ENCODE results near the gene C1orf21.

The C1orf21 gene

DNA sequence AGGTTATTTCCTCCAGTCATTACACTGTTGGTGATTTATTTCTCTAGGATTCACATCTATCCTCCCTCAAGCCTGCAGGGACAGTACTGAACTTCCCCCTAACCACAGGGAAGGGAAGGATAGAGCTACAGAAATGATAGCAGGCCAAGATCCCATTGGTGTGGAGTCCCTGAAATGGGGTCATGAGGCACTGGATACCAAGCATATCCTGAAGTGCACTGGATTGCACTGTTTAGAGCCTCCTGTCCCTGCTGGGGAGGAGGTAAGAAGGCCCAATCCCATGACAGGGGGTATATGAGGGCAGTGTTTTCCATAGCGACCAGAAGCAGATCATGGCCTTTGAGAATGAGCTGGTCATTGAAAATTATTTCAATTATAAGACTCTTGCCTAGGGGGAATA, 56.8 kb downstream of the C1orf21 start:
- DNase-seq (ENCODE audit: low read depth in 2 of 2, low spot score in 1 of 2), result no peak

DNA sequence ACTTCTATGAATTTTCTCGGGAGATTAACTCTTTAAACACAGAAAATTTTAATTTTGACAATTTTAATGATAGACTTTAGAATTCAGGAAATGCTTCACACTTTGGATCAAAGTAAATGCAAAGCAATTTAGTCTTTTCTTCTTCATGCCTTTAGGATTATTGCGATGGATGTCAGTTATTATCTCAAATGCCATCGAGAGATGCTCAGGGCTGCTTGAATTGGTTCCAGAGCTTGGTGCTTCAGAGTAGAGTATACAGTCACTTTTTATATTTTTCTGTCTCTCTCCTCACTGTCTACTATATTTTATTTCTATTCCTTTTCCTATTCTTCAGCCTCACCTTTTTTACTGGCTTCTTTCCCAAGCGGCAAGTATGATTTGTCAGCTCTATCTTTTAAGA, 59.2 kb downstream of the C1orf21 start:
- no peak for DNase-seq (ENCODE audit: low read depth in 2 of 2, low spot score in 1 of 2)

DNA sequence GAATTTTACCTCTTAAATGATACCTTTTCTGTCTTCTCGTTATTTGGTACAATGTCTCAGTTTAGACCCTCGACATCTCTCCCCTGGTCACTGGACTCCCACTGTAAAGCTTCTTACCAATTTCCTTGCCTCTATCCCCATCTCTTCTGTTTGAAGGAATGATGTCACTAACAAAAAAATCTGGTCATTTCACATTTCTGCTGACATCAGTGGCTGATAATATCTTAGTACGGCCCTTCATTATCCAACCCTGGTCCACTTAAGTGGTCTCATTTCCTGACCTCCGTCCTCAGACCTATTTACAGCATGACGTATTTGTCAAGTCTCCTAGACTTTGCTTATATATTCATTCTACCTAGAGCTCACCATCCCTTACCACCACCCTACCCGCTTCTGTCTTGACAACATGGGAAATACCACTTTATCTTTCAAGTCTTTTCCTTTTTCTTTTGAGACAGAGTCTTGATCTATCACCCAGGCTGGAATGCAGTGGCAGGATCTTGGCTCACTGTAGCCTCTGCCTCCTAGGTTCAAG, 60.9 kb downstream of the C1orf21 start:
- no peak for DNase-seq (ENCODE audit: low read depth in 2 of 2, low spot score in 1 of 2)

DNA sequence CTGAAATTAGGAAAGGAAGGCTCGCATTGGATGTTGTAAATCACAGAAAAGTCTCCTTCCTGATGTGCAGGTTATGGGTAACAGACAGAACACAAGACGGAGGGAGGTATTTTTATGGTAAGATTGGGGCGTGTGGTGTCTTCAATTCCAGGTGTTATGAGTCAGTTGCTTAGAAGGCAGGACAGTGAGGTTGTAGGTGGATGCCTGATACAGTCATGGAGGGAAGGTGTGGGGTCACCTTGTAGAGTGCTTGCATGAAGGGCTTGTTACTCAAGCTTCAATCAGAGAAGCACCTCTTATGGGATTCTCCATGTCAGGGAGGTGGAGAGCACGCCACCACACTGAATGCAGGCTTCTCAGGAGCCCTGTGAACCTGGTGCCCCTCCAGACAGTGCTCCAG, 63.1 kb downstream of the C1orf21 start:
- DNase-seq (ENCODE audit: low read depth in 2 of 2, low spot score in 1 of 2), result no peak

DNA sequence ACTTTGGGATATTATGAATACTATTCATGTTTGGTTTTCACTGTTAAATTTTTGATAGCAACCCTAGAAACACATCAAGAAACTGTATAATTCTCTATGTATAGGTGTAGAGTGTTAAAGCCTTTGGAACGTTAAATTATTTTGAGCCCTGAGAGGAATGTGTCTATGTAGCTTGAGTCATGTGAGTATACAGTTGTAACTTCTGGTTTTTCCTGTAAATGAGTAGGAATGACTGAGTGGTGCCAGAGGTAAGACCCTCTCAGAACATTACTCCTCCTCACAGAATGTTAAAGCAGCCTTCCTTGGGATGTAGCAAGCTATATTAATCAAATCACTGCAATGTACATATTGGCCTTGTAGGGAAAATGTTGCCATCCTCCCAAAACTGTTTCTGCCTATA, 69.0 kb downstream of the C1orf21 start:
- no peak for DNase-seq (ENCODE audit: low read depth in 2 of 2, low spot score in 1 of 2)

DNA sequence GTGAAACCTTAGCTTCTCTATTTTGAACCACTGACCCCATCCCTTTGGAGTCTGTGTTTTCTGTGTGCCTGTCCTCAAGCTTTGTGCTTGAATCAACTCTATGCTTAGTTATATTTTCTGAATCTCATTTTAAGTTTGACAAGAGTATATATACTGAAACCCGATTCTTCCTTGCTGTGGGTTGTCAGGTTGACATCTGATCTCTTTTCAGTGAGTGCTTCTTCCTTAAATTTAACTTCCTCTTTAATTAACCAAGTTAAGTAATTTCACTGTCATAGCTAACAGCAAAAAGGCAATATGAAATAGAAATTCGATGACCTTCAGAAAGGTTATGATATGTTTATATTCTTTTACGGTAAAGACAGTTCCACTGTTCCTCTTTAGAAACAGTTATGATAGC, 69.4 kb downstream of the C1orf21 start:
- DNase-seq (ENCODE audit: low read depth in 2 of 2, low spot score in 1 of 2), result no peak

DNA sequence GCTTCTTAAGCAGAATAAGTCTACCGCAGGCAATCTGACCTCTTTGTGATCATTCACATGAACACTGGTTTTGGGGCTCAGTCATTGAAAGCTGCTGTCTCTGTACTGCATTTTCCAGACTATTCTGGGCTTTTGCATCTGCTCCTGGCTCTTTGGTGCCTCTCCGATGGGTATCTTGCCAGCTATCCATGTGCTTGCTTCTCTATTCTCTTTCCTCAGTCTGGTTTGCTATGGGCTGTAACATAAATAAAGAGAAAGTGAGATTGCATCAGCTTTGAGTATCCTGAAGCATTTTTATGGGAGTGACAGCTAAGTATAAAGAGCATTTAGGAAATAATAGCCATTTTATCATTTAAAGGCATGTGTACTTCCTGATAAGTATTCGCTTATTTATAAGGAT, 70.7 kb downstream of the C1orf21 start:
- no peak for DNase-seq (ENCODE audit: low read depth in 2 of 2, low spot score in 1 of 2)

DNA sequence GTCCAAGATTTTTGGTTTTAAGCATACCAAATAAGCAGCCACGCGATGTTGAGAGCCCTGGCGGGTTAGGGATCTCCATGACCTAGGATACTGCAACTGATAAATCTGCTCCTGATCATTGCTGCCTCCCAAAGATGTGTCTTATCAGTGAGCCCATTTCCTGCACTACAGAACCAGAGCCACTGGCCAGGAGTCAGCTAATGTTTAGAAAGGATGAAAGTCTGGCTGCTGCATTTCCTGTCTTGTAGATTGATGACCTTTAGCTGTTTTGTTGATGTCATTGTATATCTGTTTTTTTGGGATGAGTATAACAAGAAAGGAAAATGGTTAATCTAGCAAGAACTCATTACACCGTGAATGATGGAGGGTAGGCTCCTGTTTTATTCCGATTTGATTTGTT, 74.5 kb downstream of the C1orf21 start:
- no peak for DNase-seq (ENCODE audit: low read depth in 2 of 2, low spot score in 1 of 2)

DNA sequence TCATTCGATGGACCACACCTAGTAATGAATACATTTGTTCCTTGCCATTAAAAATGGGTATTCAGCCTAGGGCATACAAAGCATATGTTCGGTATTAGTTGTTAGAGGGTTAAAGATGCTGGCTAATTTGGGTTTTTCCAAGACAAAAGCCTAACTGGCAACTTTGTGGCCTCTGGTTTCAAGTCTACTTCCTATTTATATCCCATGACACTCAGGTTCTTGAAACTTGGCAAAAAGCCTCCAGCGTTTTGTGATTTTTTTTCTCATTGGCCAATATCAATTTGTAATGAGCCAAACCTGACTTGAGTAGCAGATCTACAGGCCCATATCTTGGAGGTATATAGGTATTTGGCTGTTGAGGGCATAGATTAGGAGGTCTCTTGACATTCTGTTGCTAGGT, 75.3 kb downstream of the C1orf21 start:
- no peak for DNase-seq (ENCODE audit: low read depth in 2 of 2, low spot score in 1 of 2)

DNA sequence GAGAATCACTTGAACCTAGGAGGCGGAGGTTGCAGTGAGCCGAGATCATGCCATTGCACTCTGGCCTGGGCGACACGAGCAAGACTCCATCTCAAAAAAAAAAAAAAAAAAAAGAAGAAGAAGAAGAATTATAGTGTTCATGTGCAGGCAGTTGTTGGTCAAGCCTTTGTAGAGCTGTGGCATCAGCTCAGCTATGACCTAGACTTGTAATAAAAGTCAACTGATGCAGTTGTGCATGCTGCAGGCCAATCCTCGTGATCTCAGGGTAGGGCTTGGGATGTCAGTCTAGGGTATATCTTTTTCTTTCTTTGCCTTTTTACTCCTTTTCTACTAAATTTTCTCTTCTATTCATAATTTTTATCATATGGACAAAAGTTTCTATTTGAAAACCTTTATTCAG, 76.2 kb downstream of the C1orf21 start:
- no peak for DNase-seq (ENCODE audit: low read depth in 2 of 2, low spot score in 1 of 2)

DNA sequence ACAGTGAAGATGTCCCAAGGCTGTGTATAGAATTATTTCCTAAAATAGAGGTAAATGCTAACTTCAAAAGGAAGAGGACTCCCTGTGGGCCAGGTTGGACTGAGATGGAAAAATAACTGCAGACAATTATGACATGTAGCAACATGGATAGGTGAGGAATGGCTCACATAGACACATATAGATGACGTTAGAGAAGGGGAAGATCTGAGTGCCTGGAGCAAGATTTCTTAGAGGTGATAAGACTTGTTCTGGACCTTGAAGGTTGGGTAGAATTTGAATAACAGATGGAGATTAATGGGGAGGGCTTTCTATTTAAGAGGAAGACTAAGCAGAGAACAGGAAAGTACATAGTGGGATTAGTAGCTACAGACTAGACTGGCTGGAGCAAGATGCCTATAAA, 76.9 kb downstream of the C1orf21 start:
- DNase-seq (ENCODE audit: low read depth in 2 of 2, low spot score in 1 of 2), result no peak

DNA sequence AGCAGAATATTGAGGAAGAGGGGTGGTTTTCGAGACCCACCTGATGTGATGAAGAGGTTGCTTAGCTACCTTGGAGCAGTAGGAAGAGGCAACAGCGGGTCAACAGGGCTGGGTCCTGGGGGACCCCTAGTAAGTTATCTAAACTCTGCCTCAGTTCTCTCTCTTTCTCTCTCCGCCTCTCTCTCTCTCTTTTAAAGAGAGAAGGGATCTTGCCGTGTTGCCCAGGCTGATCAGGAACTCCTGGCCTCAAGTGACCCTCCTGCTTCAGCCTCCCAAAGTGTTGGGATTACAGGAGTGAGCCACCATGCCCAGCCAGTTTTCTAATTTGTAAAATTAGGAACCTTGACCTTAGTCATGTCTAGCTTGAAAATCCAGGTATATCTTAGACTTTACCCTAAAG, 77.9 kb downstream of the C1orf21 start:
- DNase-seq (ENCODE audit: low read depth in 2 of 2, low spot score in 1 of 2), result no peak

DNA sequence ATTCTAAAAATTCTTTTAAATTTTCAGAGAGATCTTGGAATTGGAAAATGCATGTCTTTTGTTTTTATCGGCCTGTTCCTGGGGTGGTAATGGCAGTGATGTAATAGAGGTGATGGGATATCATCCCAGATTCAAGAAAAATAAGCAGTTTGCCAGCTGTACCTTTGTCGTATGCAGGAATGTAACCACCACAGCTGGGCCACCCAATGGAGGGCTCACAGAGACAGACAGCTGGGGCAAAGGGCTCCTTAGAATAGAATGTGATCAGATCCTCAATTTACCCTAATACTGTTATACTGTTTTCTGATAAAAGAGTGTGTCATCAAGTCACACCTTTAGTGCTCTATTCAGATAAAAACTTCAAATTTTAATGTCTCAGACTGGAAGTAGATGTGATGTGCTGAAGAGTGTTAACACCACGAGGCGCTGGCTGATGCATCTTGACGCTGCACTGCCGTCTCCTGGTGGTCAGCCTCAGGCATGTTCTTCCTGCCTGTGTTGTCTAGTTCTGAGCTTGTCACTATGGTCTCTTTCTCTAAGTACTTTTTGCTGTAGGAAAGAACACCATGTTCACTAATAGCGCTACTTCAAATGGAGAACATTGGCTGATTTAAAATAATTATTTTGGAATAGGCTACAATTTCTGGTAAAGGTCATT, 78.8 kb downstream of the C1orf21 start:
- no peak for DNase-seq (ENCODE audit: low read depth in 2 of 2, low spot score in 1 of 2)

DNA sequence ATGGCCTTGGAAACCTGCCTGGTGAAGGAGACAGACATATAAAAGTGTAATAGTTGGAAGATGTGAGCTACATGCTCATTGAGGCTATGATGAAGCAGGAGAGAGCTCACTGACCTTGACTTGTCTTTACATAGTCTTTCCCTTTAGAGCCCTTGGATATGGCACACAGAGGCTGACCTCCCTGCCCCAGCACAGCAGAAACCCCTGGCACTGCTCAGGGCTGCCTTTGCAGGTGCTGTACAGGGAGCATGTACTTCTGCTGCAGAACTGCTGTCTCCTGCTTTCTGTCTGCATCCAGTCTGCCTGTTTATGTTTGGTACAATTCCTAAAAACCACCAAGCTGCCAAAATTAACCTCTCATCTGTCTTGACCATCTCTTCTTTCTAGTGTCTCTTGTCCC, 80.5 kb downstream of the C1orf21 start:
- DNase-seq (ENCODE audit: low read depth in 2 of 2, low spot score in 1 of 2), result no peak

DNA sequence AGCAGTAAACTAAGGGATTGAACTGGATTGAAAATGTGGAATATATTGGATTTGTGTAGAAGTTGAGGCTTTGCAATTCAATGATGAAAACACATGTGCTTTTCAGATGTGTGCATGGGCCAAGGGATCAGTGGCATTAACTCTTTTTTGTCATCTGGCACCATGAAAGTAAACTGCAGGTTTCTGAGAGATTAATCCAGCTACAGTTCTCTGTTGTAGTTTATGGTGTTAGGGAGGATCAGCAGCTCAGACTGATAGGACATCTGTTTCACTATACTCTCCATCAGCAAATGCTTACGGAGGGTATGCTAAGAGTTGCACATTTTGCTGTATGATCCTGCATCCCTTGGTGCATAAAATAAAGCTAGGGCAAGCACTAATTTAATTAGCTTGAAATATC, 82.6 kb downstream of the C1orf21 start:
- no peak for DNase-seq (ENCODE audit: low read depth in 2 of 2, low spot score in 1 of 2)

DNA sequence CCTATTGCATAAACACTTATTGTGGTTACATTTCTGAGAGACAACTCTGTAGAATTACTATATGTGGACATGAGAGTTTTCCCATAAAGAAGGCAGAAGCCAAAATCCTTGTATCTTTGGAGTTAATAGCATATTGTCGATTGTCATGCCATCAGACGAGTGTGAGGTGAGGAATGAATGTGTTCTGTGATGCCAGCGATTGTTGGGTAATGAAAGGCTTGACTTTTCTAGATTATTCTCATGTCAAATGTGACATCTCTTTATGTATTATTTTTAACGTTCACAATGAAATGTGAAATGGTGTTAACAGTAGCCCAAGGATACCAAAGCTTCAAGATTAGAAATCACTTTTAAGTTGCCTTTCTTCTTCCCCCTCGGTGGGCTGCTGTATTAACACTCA, 84.9 kb downstream of the C1orf21 start:
- no peak for DNase-seq (ENCODE audit: low read depth in 2 of 2, low spot score in 1 of 2)

DNA sequence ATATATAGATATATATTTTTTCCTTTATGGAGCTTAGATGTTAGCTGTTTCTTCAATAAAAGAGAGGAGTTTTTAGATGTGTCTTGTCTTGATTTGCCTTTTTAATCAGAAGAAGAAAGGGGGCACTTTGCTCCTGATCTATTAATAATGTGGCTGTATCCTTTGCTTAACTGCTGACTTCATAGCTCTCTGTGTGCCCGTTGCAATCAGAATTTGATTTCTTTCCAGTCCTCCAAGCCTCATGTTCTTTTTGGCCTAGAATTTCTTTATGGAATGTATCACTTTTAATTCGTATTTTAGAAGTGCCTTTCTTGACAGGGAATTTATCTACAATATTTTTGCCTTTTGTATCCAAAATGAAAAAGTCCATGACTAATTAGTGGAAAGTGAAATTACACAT, 85.3 kb downstream of the C1orf21 start:
- no peak for DNase-seq (ENCODE audit: low read depth in 2 of 2, low spot score in 1 of 2)

DNA sequence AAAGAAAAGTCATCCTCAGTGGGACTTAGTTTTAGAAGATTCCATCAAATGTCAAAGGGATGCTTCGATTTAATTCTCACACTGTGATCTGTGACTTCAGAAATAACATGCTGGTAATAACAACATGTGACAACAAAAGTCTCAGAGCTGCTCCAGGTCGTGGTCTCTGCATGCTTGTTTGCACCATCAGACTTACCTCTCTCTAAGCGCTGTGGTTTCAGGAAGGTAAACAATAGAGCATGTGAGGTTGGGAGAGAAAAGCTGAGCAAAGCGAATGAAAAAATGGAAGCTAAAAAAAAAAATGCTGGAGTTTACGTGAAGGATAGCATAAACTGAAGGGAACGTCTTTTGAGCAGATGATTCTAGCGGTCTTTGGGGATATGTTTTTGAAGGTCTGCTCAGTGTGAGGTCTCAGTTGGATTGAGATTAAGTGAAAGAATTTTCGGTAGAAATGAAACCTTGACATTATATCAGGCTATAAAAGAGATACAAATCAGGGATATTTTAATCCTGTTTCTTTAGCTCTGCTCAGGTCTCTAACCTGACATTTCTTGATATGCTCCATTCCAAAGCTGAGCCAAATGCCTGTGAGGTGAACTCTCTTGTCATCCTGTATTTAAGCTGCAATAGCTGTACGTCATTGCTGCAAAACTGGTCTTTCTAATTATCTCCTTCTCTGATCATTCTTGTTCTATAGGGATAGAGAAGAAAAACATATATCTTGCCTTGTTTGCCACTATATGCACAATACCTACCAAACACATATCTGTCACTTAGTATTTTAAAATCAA, 86.5 kb downstream of the C1orf21 start:
- DNase-seq (ENCODE audit: low read depth in 2 of 2, low spot score in 1 of 2), result no peak

DNA sequence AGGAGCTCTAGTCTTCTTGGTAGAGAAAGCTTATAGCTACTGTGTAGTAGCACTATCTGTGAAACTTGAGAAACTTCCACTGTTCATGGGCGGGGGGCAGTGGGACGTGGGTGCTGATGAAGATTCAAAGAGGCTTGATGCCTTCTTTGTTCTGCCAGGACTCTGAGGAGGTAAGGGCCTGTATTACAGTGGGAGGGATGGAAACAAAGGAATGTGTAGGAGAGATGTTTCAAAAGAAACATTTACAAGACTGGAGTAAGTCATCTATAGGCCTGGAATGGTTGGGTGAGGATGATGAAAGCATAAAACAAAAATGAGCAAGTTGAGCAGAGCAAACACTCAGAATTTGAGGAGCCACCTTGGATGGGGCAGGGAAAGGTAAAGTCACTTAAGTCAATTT, 89.4 kb downstream of the C1orf21 start:
- no peak for DNase-seq (ENCODE audit: low read depth in 2 of 2, low spot score in 1 of 2)

DNA sequence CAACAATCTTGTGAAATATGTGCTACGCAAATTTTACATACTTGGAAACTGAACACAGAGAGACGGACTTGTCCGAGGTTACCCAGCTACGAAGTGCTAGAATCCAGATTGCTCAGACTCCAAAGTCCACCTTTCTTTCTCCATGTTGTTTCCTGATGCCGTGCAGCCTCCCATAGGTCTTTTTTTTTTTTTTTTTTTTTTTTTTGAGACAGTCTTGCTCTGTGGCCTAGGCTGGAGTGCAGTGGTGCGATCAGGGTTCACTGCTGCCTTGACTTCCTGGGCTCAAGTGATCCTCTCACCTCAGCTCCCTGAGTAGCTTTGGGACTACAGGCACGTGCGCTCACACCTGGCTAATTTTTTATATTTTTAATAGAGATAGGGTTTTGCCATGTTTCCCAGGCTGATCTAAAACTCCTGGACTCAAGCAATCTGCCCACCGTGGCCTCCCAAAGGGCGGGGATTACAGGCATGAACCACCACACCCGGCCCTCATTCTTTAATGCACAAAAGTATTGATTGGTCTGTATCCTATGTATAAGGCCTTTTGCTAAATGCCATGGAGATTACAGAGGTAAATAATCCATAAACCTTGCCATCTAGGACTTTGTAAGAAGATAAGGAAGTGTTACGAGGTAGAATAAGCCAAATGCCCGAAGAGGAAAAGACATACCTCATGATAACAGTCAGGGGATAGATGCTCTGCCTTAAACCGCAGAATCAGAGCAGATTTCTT, 92.8 kb downstream of the C1orf21 start:
- no peak for DNase-seq (ENCODE audit: low read depth in 2 of 2, low spot score in 1 of 2)

DNA sequence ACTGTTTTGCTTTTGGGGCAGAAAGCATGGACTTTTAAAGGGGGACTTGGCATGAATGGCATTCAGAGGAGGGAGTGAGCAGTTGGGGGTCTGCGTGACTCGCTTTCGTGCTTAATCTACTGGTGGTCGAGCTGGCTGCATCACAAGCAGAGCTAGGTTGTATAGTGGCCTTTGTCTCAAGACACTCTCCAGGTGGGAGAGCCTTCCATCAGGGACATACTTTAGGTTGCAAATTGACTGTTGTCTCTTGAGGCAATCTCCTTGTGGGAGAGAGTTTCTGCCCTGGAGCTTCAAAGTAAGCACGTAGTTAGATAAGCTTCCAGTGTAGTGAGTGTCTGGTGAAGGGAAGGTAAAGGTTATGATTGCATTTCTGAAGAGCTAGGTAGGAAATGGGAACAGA, 93.9 kb downstream of the C1orf21 start:
- no peak for DNase-seq (ENCODE audit: low read depth in 2 of 2, low spot score in 1 of 2)

DNA sequence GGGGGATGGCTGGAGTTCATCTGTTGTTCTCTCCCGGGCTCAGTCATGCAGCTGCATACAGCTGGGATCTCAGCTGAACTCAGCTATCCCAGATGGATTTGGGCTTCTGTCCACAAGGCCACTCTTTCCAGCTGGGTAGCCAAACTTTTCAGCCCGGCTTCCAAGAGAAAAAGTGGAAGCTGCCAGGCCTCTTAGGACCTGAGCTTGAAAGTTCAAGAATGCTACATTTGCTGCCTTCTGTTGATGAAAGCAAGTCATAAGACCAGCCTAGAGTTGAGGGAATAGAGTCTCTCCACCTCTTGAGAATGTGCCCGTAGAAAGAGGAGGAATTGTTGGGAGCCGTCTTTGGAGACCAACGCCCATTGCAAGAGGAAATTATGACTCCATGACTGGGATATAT, 95.3 kb downstream of the C1orf21 start:
- no peak for DNase-seq (ENCODE audit: low read depth in 2 of 2, low spot score in 1 of 2)

Data from stimulated activated CD8-positive, alpha-beta memory T cell treated with anti-CD3 and anti-CD28 coated beads, Interleukin-4, amount 100 ng/mL, for 4 hours (primary cell).